ENCODE measurements around the gene IGLL1.

IGLL1 gene

GRCh38 chr22:23526596-23527316, 53.3 kb downstream of the IGLL1 start:
- DNase-seq = no peak

DNA sequence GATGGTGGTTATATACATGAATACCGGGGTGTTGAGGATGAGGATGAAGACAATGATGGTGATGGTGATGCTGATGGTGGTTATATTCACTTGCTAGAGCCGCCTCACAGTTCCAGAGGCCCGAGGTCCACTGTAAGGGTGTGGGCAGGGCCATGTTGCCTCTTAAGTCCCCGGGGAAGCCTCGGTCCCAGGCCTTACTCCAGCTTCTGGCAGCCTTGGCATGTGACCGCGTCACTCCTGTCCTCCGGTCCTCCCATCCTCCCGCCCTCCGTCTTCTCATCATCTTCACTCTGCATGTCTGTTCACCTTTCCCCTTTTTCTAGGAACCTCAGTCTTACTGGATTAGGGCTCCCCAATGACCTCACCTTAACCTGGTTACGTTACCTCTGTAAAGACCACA, 54.6 kb downstream of the IGLL1 start:
- DNase-seq = no peak

- no peak for DNase-seq
Observed at GRCh38 chr22:23524226-23524625, 55.9 kb downstream of the IGLL1 start.

DNA sequence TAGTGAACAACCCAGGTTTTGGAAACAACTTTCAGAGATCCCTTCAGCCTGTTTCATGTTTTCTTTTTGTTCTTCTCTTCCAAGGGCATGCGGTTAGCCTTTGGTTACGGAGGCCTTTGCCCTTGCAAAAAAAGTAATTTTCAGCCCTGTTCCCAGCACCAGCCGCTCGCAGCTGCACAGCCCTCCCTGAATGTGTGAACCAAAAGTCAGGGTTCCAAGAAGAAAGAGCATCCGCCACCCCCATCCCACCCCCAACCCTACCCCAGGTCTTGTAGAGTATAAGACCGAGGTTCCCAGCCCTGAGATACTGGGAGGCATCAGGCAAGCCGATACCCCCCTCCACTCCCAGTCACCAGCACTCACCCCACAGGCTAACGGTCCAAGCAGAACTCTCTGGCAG, 56.4 kb downstream of the IGLL1 start:
- no peak for DNase-seq
